ENCODE data around the gene FXYD7. TPM values are rescaled to one million over a fixed set of nuclear protein-coding genes. Genes with fewer than 3 reads are reported as not detected.

The FXYD7 gene
- polyA plus RNA-seq, 1 donor from 2014 or later: 4.2 TPM

DNA sequence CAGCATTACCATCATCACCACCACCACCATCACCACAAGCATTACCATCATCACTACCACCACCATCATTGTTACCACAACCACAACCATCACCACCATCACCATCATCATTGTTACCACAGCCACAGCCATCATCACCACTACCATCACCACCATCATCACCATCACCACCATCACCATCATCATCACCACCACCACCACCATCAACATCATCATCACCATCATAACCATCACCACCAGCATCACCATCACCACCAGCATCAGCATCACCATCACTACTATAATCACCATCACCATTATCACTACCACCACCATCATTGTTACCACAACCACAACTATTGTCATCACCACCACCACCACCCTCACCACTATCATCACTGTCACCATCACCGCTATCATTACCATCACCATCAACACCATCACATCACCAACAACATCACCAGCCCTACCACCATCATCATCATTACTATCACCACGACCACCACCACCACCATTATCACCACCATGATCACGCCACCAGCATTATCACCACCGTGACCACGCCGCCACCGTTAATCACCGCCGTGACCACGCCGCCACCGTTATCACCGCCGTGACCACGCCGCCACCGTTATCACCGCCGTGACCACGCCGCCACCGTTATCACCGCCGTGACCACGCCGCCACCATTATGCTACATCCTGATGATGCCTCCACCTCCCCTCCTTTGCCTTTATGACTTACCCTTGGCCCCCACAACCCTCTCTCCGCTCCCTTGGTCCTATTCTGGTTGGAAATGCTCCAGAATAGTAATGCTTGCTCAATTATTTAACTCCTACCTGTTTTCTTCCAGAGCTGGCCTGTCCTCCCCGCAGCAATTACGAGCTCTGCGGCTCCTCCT, 37.4 kb upstream of the FXYD7 start:
- no peak overlapping the region for H3K27ac Mint-ChIP-seq
- no peak overlapping the region for H3K4me3 Mint-ChIP-seq
- H3K36me3 Mint-ChIP-seq: no peaks in the 10 kb centered on the region
- H3K27me3 Mint-ChIP-seq: peaks cover 4% of the 10 kb centered on the region
- H3K9me3 Mint-ChIP-seq: peaks cover 0 to 2% (median 0%) of the 10 kb centered on the region in 3 donors
- peaks cover 0 to 2% (median 0%) of the 10 kb centered on the region in 3 donors for H3K4me1 Mint-ChIP-seq

DNA sequence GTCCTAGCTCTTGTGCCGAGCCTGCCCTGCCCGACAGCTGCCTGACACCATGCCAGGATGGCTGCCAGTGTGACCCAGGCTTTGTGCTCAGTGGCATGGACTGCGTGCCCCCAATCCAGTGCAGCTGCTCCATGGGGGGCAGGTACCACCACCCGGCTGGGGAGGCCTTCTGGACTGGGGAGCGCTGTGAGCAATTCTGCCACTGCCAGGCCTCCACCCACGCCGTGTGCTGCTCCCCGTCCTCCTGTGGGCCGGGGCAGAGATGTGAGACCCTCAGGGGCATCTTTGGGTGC, 36.8 kb upstream of the FXYD7 start:
- Mint-ChIP-seq H3K27me3 (peaks cover 7% of the 10 kb centered on the region), H3K4me1 (peaks cover 0 to 2% (median 0%) of the 10 kb centered on the region in 3 donors), H3K4me3 (no peak overlapping the region), H3K36me3 (no peaks in the 10 kb centered on the region), H3K27ac (no peak overlapping the region), H3K9me3 (peaks cover 0 to 2% (median 0%) of the 10 kb centered on the region in 3 donors)

DNA sequence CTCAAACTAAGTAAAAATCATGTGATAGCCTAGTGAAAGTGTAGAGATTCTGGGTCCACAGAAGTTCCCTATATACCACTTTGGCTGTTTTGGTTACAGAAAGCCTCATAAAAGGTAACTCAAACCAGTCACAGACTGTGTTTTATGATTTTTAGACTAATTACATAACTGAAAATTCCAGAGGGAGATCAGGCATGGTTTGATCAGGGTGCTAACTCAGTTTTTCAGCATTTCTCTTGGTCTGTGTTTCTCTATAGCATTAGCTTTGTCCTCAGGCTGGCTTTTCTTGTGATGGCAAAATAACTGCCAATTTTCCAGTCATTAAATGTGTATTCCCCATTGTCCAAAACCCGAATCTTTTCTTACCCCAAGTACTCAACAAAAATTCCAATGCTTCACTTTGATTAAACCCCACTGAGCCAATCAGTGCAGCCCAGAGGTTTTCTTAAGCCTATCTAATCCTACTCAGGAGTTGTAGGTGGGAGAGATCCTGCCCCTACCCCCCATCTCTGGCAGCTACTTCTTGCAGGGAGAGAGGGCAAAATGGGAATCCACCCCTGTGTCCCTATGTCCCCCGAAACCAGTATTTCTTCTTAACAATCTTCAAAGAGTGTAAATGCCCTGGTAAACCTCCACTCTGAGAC, 36.0 kb upstream of the FXYD7 start:
- Mint-ChIP-seq H3K4me1 (peaks cover 0 to 2% (median 0%) of the 10 kb centered on the region in 3 donors), H3K9me3 (peaks cover 0 to 2% (median 0%) of the 10 kb centered on the region in 3 donors), H3K36me3 (no peaks in the 10 kb centered on the region), H3K4me3 (no peak overlapping the region), H3K27me3 (peaks cover 7% of the 10 kb centered on the region), H3K27ac (no peak overlapping the region)

DNA sequence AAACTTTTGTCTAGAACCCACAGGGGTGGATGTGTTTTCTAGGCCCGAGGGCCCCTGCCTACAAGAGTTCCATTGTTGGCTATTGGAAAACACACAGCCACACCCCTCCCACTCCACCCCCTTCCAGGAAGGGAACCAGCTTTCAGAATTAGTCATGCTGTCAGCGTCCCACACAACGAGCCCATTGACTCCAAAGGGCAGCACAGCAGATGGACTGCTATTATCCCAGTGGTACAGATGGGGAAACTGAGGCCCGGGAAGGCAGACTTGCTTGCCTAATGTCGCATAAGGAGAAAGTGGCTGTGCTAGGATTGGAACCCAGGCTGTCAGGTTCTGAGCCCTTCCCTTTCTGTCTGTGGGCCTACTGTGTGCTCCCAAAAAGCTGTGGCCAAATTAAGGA, 35.5 kb upstream of the FXYD7 start:
- Mint-ChIP-seq H3K9me3 (peaks cover 0 to 2% (median 0%) of the 10 kb centered on the region in 3 donors), H3K4me1 (peaks cover 0 to 2% (median 0%) of the 10 kb centered on the region in 3 donors), H3K4me3 (no peak overlapping the region), H3K36me3 (no peaks in the 10 kb centered on the region), H3K27me3 (peaks cover 7% of the 10 kb centered on the region), H3K27ac (no peak overlapping the region)

DNA sequence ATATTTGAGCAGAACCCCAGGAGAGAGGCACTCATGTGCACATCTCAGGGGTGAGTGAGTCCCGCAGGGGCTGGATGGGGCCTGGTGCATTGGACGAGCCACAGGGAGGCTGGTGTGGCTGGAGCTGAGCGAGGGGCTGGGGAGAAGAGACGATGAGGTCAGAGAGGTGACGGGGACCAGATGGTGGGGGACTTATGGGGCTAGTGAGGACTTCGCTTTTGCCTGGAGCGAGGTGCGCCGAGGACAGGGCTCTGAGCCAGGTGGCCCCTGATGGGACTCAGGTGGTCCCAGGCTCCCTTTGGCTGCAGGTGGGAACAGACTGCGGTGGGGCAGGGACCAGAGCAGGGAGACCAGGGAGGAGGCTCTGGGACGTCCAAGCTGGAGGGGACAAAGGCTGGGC, 34.3 kb upstream of the FXYD7 start:
- Mint-ChIP-seq H3K27ac (peak overlapping the region in 1 of 3 donors; percentile 73), H3K4me3 (no peak overlapping the region), H3K36me3 (no peaks in the 10 kb centered on the region), H3K27me3 (peaks cover 11% of the 10 kb centered on the region), H3K4me1 (peaks cover 0 to 2% (median 0%) of the 10 kb centered on the region in 3 donors), H3K9me3 (peaks cover 0 to 2% (median 0%) of the 10 kb centered on the region in 3 donors)

DNA sequence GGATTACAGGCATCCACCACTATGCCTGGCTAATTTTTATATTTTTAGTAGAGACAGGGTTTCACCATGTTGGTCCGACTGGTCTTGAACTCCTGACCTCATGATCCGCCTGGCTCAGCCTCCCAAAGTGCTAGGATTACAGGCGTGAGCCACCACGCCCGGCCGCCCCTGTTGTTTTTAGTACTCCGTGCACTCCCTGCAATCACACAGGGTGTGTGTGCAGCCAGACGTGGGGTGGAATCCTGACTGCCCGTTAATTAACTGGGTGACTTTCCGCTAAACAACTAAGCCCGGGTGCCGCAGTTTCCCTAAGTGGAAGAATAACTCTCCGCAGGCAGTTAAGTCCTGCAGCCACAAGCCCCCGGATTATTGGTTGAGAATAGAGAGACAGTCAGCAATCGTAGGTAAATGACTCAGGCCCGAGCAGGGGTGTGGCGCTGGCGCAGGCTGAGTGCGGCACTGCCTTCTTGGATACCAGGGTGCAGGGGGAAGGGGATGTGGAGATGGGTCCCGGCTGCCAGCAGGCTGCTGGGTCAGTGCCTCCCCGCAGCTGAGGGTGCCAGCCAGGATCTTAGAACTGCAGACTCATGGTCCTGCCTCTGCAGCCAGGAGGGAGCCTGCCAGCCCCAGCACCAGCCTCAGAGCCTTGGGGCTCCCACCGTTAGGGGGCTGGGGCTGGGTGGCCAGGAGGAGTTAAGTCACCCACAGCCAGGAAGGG, 33.5 kb upstream of the FXYD7 start:
- peaks cover 0 to 2% (median 0%) of the 10 kb centered on the region in 3 donors for H3K9me3 Mint-ChIP-seq
- H3K4me1 Mint-ChIP-seq: peaks cover 0 to 5% (median 2%) of the 10 kb centered on the region in 3 donors
- H3K27me3 Mint-ChIP-seq: peaks cover 13% of the 10 kb centered on the region
- no peaks in the 10 kb centered on the region for H3K36me3 Mint-ChIP-seq
- H3K27ac Mint-ChIP-seq: no peak overlapping the region
- no peak overlapping the region for H3K4me3 Mint-ChIP-seq

DNA sequence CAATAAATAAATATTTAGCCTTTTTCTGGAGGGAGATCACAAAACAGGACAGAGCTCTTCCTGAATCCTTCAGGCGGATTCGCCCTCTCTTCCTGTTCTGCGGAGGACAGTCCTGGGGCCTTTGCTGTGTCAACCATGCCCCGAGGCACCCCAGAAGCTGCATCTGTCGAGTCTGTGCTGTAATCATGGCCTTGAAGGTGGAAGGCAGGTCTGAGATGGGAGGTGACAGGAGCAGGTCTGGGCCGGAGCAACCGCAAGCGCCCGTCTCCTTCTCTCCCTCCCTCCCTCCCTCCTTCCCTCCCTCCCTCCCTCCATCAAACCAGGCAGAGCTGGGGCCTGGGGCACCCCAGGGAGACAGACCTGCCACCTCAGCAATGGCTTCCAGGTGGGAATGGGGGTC, 32.1 kb upstream of the FXYD7 start:
- Mint-ChIP-seq H3K27ac (no peak overlapping the region), H3K9me3 (peaks cover 0 to 2% (median 0%) of the 10 kb centered on the region in 3 donors), H3K36me3 (no peaks in the 10 kb centered on the region), H3K27me3 (peaks cover 15% of the 10 kb centered on the region), H3K4me1 (peaks cover 0 to 7% (median 3%) of the 10 kb centered on the region in 3 donors), H3K4me3 (no peak overlapping the region)

DNA sequence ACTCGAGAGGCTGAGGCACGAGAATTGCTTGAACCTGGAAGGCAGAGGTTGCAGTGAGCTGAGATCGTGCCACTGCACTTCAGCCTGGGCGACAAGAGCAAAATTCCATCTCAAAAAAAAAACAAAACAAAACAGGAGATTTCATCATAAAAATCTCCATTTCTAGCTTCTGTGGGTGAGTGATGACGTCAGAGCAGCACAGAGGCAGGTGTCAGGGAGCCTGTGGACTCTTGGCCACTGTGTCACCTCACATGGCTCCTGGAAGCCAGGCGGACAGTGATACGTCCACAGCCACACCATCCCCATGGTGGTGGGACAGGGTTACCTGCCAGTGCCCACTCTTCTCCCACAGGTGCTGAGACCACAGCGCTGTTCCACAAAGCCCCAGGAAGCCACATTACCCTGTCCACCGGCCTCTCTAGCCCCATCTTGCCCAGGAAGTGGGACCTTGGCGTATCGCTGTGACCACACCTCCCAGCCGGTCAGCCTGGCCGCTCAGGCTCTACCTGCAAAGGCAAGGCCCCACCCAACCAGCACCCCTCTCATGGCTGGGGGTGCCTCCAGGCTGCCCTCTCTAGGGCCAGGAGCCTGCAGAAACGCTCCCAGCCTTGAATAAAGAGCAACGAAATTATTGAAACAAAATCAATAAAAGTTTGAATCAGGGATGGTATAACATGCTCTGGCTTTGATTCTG, 29.9 kb upstream of the FXYD7 start:
- no peaks in the 10 kb centered on the region for H3K9me3 Mint-ChIP-seq
- H3K4me3 Mint-ChIP-seq: no peak overlapping the region
- no peak overlapping the region for H3K27ac Mint-ChIP-seq
- peaks cover 15% of the 10 kb centered on the region for H3K27me3 Mint-ChIP-seq
- H3K4me1 Mint-ChIP-seq: peaks cover 0 to 7% (median 3%) of the 10 kb centered on the region in 3 donors
- H3K36me3 Mint-ChIP-seq: no peaks in the 10 kb centered on the region

DNA sequence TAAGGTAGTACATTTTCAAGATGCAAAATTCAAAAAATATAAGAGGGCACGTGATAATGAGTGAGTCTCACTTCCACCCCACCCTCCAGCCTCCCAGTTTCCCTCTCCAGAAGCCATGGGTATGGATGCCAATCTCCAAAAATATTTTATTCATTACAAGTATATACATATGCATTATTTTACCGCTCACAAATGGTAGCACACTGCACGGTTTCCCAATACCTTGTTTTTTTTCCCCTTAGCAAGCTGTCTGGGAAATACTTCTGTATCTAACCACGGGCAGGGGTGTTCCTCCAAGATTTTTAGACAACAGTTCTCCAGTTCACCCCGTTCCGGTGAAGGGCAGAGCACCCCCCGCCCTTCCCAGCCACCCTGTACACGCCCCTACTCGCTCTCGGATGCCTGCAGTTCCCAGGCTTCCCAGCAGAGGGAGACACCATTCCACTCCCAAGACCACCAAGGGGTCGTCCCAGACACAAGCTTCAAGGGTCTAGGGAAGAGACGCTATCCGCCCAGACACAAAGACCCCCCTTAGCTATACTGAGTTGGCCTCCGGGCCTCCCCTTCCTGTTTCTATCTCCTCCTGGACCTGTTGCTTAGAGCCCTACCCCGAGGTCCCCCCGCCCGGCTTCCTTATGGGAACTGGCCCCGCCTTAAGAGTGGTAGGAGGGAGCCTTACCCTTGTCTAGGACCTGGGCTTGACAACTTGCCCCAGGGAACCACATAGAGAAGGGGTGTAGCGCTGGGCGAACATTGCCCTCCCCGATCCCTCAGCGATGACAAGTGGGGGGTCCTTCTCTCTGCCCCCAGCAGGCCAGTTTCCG, 28.5 kb upstream of the FXYD7 start:
- peaks cover 13% of the 10 kb centered on the region for H3K27me3 Mint-ChIP-seq
- H3K27ac Mint-ChIP-seq: peak overlapping the region in 1 of 3 donors; percentile 76
- no peaks in the 10 kb centered on the region for H3K9me3 Mint-ChIP-seq
- H3K36me3 Mint-ChIP-seq: no peaks in the 10 kb centered on the region
- peaks cover 0 to 5% (median 3%) of the 10 kb centered on the region in 3 donors for H3K4me1 Mint-ChIP-seq
- H3K4me3 Mint-ChIP-seq: peak overlapping the region in 2 of 4 donors; percentile 23 to 41

DNA sequence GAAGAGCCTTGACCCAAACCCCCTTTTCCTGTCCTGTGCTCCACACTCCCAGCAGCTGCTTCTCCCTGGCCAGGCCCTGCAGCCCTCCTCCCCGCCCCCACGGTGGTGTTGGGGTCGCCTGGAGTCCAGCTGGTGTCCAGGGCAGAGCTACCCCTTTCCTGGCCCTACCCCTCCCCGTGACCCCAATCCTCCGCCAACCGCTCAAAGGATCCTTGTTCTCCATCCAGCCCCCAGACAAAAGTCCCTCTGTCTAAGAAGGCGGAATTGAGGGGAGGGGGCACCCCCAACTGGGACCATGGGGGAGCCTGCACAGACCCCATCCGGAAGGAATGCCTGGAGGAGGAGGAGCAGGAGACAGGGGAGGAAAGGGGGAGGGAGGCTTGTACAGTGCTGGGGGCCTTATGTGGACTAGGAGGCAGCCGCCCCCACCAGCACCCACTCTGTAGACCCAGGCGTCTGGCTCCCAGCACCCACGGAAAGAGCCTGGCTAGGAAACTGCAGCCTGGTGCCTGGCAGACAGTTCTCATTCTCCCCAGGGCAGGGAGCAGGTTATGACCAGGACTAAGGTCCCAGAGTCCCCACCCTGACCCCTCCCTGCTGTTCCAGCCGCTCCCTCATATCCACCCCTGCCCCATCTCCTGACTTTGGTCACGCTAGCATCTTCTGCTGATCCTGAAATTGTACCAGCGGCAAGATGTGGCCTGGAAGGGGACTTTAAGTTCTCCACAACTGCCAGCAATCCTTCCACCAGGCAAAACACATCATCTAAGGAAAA, 27.7 kb upstream of the FXYD7 start, which contains the start of gene FXYD3:
TSS of gene FXYD3 (plus strand) at position 647 of the 775 bp plus-strand sequence. CDS start 3,554 bp downstream, outside the sequence.
- peak within 1 kb of the TSS in 1 of 3 donors; percentile 76 for H3K27ac Mint-ChIP-seq
- H3K4me1 Mint-ChIP-seq: peaks cover 0 to 5% (median 3%) of the 10 kb centered on the region in 3 donors
- no peaks in the 10 kb centered on the region for H3K36me3 Mint-ChIP-seq
- no peaks in the 10 kb centered on the region for H3K9me3 Mint-ChIP-seq
- peak within 1 kb of the TSS in 1 of 4 donors; percentile 41 for H3K4me3 Mint-ChIP-seq
- H3K27me3 Mint-ChIP-seq: peaks cover 12% of the 10 kb centered on the region

DNA sequence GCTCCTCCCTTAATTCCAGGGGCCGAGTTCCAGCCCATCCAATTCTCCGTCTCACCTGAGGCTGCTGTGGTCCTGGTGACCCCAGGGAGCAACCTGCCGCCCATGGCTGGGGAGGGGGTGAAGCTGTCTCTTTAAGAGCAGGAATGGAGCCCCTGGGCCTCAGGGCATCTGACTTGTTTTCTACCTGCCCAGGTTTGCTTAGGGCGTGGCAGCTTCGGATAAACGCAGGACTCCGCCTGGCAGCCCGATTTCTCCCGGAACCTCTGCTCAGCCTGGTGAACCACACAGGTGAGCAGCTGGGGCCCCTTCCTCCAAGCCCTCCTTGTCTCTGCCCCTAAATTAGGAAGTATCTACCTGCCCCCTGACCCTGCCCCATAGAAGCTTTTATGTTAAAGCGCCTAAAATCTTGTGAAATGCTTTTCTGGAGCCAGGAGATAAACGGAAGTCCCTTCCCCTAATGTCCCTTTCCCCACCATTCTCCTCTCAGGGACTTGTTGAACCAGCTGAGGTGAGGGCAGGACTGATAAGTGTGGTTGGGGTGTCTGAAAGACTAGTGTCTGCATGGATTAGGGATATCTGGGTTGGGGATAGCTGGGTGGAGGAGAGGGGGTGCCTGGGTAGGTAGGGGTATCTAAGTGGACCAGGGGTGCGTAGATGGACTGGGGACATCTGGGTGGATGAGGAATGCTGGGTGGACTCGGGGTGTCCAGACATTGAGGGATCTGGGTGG, 26.8 kb upstream of the FXYD7 start:
- peaks cover 0 to 6% (median 3%) of the 10 kb centered on the region in 3 donors for H3K4me1 Mint-ChIP-seq
- H3K27ac Mint-ChIP-seq: no peak overlapping the region
- H3K9me3 Mint-ChIP-seq: no peaks in the 10 kb centered on the region

DNA sequence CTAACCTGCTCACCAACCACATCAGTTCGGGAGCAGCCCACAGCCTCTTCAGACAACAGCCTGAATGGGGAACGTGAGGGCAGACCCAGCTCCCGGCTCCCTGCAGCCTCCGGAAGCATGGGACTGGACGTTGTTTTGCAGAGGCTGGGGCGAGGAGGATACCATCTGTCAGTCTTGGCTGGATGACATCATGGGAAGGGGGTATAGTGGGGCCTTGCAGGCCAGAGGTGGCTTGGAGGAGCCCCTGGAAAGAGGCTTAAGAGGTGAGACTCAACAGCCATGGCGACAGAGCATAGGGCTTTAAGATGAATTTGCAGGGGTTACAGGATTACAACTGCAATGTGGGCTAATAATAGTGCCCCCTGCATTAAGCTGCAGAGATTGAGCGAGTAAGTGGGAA, 25.9 kb upstream of the FXYD7 start:
- Mint-ChIP-seq H3K27ac (no peak overlapping the region), H3K36me3 (no peaks in the 10 kb centered on the region), H3K27me3 (peaks cover 8% of the 10 kb centered on the region), H3K4me1 (peaks cover 0 to 6% (median 3%) of the 10 kb centered on the region in 3 donors), H3K4me3 (no peak overlapping the region), H3K9me3 (no peaks in the 10 kb centered on the region)

More for the DNA sequence above, 26.8 kb upstream of the FXYD7 start:
- Mint-ChIP-seq H3K36me3 (no peaks in the 10 kb centered on the region), H3K27me3 (peaks cover 8% of the 10 kb centered on the region), H3K4me3 (no peak overlapping the region)

DNA sequence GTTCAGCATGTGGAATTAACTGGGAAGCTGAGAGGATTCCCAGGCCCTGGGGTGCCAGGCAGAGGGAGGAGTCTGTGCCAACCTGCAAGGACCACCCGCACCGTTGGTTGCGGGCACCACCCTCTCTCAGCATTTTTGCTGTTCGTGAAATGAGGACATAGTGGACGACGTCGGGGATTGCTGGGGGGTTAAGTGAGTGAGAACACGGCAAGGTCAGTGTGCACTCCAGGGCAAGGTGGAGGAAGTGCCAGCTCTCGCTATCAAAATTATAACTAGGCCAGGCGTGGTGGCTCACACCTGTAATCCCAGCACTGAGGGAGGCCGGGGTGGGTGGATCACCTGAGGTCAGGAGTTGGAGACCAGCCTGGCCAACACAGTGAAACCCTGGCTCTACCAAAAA, 25.3 kb upstream of the FXYD7 start:
- H3K4me1 Mint-ChIP-seq: peaks cover 0 to 6% (median 3%) of the 10 kb centered on the region in 3 donors
- H3K27me3 Mint-ChIP-seq: peaks cover 8% of the 10 kb centered on the region
- H3K27ac Mint-ChIP-seq: no peak overlapping the region
- no peaks in the 10 kb centered on the region for H3K9me3 Mint-ChIP-seq
- no peak overlapping the region for H3K4me3 Mint-ChIP-seq
- H3K36me3 Mint-ChIP-seq: no peaks in the 10 kb centered on the region
